HCT116 (cell line): Measurements from ENCODE around the gene FERMT3. TPM values are rescaled to one million over a fixed set of nuclear protein-coding genes. Genes with fewer than 3 reads are reported as not detected.
A peak's percentile ranks its signal among the peaks of the same experiment; 100 is the strongest.

Experiments used
- ATAC-seq: fragments of 200-7000 bp; cut with Tn5 transposase; 2 replicates; pipeline ENCODE4 v1.9.1; 2020; ENCODE audit warnings: mild to moderate bottlenecking, moderate library complexity
- BruUV-seq: library from RNA; stranded (reverse); fragments of 400-500 nt; replicated peaks from 2 replicates; lab custom pipeline; 2021; lab: Mats Ljungman, UMichigan
- CTCF ChIA-PET: fragments of 300-600 bp; sonication (Branson Sonifier 250); formaldehyde crosslinking; loops from one replicate; lab custom pipeline; 2021; ENCODE audit warnings: antibody characterized with exemption; lab: Charles Lee
- POLR2A ChIA-PET: fragments of 300-600, 350-600 bp; sonication (Branson Sonifier 250); formaldehyde crosslinking; loops from one replicate; lab custom pipeline; 2021; ENCODE audit warnings: antibody characterized with exemption; lab: Charles Lee
- RAD21 ChIA-PET, 2 experiments: fragments of 300-600 bp; sonication (Branson Sonifier 250); formaldehyde crosslinking; loops; one replicate each; lab custom pipeline; 2023; ENCODE audit warnings: low total read pairs in 2 of 2; ENCODE audit not compliant: uncharacterized antibody in 2 of 2, unreplicated experiment in 2 of 2, low non-redundant PET in 1 of 2; lab: Charles Lee
- DNase-seq: peaks from one replicate; pipeline ENCODE4 v3.0.0-alpha.2; 2010; ENCODE audit warnings: low read depth, low spot score
- H2AFZ ChIP-seq: fragments of 200-600 bp; shearing (Covaris generic), sonication (generic); 2 replicates; pipeline ENCODE4 v1.6.1; 2017; ENCODE audit warnings: low read depth, mixed run types, mixed read lengths, antibody characterized with exemption, low read length; ENCODE audit not compliant: poor library complexity, severe bottlenecking
- H3K27ac ChIP-seq: 2 replicates; pipeline ENCODE4 v1.5.1; 2012; ENCODE audit warnings: low read depth, low read length
- H3K27me3 ChIP-seq: fragments of 200-600 bp; sonication (generic); 2 replicates; pipeline ENCODE4 v1.6.1; 2016; ENCODE audit warnings: mixed run types, low read length, mixed read lengths; ENCODE audit not compliant: insufficient read depth
- H3K36me3 ChIP-seq, 2 experiments: fragments of 200-500 bp in 1 of 2; fragments of 200-600 bp in 1 of 2; sonication (Bioruptor generic) in 1 of 2; sonication (generic) in 1 of 2; 2 replicates each; pipeline versions ENCODE4 v1.5.1 to v1.6.1; 2014 to 2016; ENCODE audit warnings: low read length in 2 of 2, inconsistent platforms in 1 of 2, mixed read lengths in 1 of 2, mixed run types in 1 of 2; ENCODE audit not compliant: insufficient read depth in 2 of 2, control insufficient read depth in 1 of 2
- H3K4me1 ChIP-seq, 2 experiments: fragments of 200-600 bp in 1 of 2; sonication (generic) in 1 of 2; 2 replicates each; pipeline versions ENCODE4 v1.5.1 to v1.6.1; 2012 to 2017; ENCODE audit warnings: low read length in 2 of 2, inconsistent platforms in 1 of 2, mild to moderate bottlenecking in 1 of 2, mixed read lengths in 1 of 2, mixed run types in 1 of 2, moderate library complexity in 1 of 2; ENCODE audit not compliant: insufficient read depth in 2 of 2, control insufficient read depth in 1 of 2
- H3K4me2 ChIP-seq: fragments of 200-600 bp; sonication (generic); 2 replicates; pipeline ENCODE4 v1.6.1; 2017; ENCODE audit warnings: mixed run types, low read length, mixed read lengths
- H3K4me3 ChIP-seq, 2 experiments: fragments of 200-600 bp in 1 of 2; sonication (generic) in 1 of 2; replicated peaks in 1 of 2; 2 replicates each; pipeline ENCODE4 v1.5.1; 2011 to 2016; ENCODE audit warnings: low read length in 2 of 2, control low read depth in 1 of 2, low read depth in 1 of 2, mild to moderate bottlenecking in 1 of 2, mixed read lengths in 1 of 2, mixed run types in 1 of 2
- H3K79me2 ChIP-seq: fragments of 200-600 bp; sonication (generic); 2 replicates; pipeline ENCODE4 v1.6.1; 2017; ENCODE audit warnings: mild to moderate bottlenecking, mixed run types, low read length, moderate library complexity, mixed read lengths; ENCODE audit not compliant: insufficient read depth
- H3K9ac ChIP-seq: fragments of 200-600 bp; sonication (generic); 2 replicates; pipeline ENCODE4 v1.6.1; 2016; ENCODE audit warnings: low read length, mixed read lengths
- H3K9me2 ChIP-seq: fragments of 200-600 bp; sonication (generic), shearing (Covaris generic); 2 replicates; pipeline ENCODE4 v1.6.1; 2017; ENCODE audit warnings: mixed run types, mild to moderate bottlenecking, moderate library complexity; ENCODE audit not compliant: insufficient read depth
- H3K9me3 ChIP-seq, 2 experiments: fragments of 200-500 bp in 1 of 2; fragments of 200-600 bp in 1 of 2; sonication (Bioruptor generic) in 1 of 2; sonication (generic) in 1 of 2; 2 replicates each; pipeline ENCODE4 v1.6.1; 2014 to 2017; ENCODE audit warnings: low read length in 2 of 2, mixed read lengths in 2 of 2, inconsistent platforms in 1 of 2, low read depth in 1 of 2, mild to moderate bottlenecking in 1 of 2, mixed run types in 1 of 2, moderate library complexity in 1 of 2; ENCODE audit not compliant: control insufficient read depth in 1 of 2, insufficient read depth in 1 of 2
- H4K20me1 ChIP-seq: fragments of 200-600 bp; sonication (generic), shearing (Covaris generic); 2 replicates; pipeline ENCODE4 v1.6.1; 2017; ENCODE audit warnings: mixed run types, mild to moderate bottlenecking, moderate library complexity; ENCODE audit not compliant: insufficient read depth
- EZH2phosphoT487 ChIP-seq: fragments of 200-600 bp; IDR thresholded peaks from 2 replicates; pipeline ENCODE4 v1.6.1; 2018; ENCODE audit warnings: antibody characterized with exemption, borderline replicate concordance
- POLR2A ChIP-seq: IDR thresholded peaks from 2 replicates; pipeline ENCODE4 v1.7.0; 2011; ENCODE audit warnings: borderline replicate concordance; ENCODE audit not compliant: insufficient read depth, insufficient read length; ENCODE audit errors: extremely low read depth
- POLR2AphosphoS5 ChIP-seq: IDR thresholded peaks from 2 replicates; pipeline ENCODE4 v1.6.1; 2011; ENCODE audit warnings: mild to moderate bottlenecking, low read depth, low read length, moderate library complexity
- SRF ChIP-seq: IDR thresholded peaks from 2 replicates; pipeline ENCODE4 v1.6.1; 2012; ENCODE audit warnings: low read depth
- YY1 ChIP-seq: IDR thresholded peaks from 2 replicates; pipeline ENCODE4 v1.6.1; 2011; ENCODE audit warnings: low read length, low read depth, moderate library complexity, mild to moderate bottlenecking; ENCODE audit not compliant: insufficient replicate concordance; ENCODE audit errors: extremely low read depth
- ZFX ChIP-seq: fragments of 450-650 bp; IDR thresholded peaks from 2 replicates; pipeline ENCODE4 v1.6.1; 2017
- ZNF274 ChIP-seq: fragments of 200-500 bp; sonication (Bioruptor generic); IDR thresholded peaks from 2 replicates; pipeline ENCODE4 v1.6.1; 2014; ENCODE audit warnings: mild to moderate bottlenecking, low read depth, low read length, inconsistent platforms
- intact Hi-C: fragments of 100-400 bp; cut with micrococcal nuclease; formaldehyde crosslinking; loops from 2 replicates; pipeline ENCODE4 v1.10.0; 2022
- total RNA-seq: library from RNA; stranded (reverse); gene quantifications from one replicate; pipeline ENCODE4 v1.2.1, GENCODE V29; 2021; ENCODE audit not compliant: unreplicated experiment

Gene FERMT3
- total RNA-seq, 1 experiment from 2014 or later: 4.3 TPM

DNA sequence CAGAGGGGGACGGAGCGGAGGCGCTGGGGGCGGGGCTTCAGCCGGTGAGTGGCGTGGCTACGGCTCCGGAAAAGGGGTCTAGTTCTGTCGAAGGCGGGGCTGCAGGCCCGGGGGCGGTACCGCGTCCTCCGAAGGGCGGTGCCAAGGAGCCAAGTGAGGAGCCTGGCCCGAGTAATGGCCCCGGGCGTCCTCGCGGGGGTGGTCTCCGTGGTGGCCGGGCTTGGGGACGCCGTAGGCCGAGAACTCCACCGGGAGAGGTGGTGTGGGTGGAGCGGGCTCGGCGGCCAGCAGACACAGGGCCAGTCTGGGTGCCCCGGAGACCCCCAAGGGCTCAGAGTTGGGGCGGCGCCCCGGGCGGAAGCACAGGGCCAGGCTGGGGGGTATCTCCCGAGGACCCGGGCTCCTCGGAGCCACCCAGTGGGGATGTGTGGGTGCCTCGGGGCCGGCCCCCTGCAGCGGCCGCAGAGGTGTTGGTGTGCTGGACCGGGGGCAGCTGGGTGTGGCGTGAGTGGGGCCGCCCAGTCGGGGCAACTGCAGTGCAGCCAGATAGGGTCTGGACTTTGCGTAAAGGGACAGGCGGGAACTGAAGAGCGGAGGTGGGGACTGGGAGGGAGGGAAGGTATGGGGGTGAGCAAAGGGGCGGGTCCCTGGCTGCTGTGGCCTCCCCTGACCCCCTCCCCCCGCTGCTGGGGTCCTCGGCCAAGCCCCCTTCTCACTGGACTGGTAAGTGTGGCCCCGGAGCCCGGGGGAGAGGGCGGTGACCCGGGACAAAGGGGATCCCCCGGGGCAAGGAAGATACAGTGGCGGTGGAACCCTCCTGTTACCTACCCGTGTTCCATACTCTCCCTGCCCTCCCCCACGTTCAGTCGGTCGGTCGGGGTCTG, 35.2 kb downstream of the FERMT3 start:
- ChIA-PET POLR2A (interaction anchor here (0.7 to 2.0 kb wide), 12 partner anchors 8 to 114 kb away, joined by 4 to 11 read pairs (median 6); partner anchors contain the start of genes NUDT22, PRDX5, TRMT112 and TRPT1), RAD21 (interaction anchor here in 1 of 2 experiments (0.6 kb wide), 1 partner anchor 1758 kb away, joined by 5 read pairs; no protein-coding TSS in a partner anchor), CTCF (interaction anchor here (0.8 to 2.2 kb wide), 10 partner anchors 8 to 115 kb away, joined by 3 to 10 read pairs (median 4); partner anchors contain the start of genes PRDX5 and TRMT112)
- Histone ChIP-seq H2AFZ (no peak overlapping the region), H3K36me3 (peaks cover 0 to 20% of the 10 kb centered on the region in 2 experiments; a peak in 1 of 4 replicates), H3K9ac (peak overlapping the region; percentile 99), H3K27me3 (no peaks in the 10 kb centered on the region), H3K4me2 (peak overlapping the region; percentile 84), H3K9me2 (no peaks in the 10 kb centered on the region), H3K27ac (peak overlapping the region; percentile 88), H4K20me1 (no peaks in the 10 kb centered on the region), H3K9me3 (no peaks in the 10 kb centered on the region), H3K4me1 (peaks cover 32 to 60% of the 10 kb centered on the region in 2 experiments), H3K4me3 (peak overlapping the region; percentile 70 to 91), H3K79me2 (peaks cover 48% of the 10 kb centered on the region)
- intact Hi-C loops: loop anchor here (1.0 to 2.0 kb wide), 2 partner anchors 43 to 63 kb away; partner anchors contain the start of genes BAD and ESRRA
- BruUV-seq: TSS peak; percentile 66
- DNase-seq: no peak
- TF ChIP-seq POLR2AphosphoS5 (peak; percentile 84), SRF (no peak), ZNF274 (no peak), EZH2phosphoT487 (no peak), ZFX (peak; percentile 27; the same call in 1 of the 2 replicates), POLR2A (peak; percentile 79), YY1 (peak; percentile 68)
- ATAC-seq: peak; percentile 28
